ENCODE measurements around the gene UBALD2. TPM values are rescaled to one million over a fixed set of nuclear protein-coding genes. Genes with fewer than 3 reads are reported as not detected.

Gene UBALD2
- total RNA-seq, 1 donor from 2014 or later: 26.0 TPM

DNA sequence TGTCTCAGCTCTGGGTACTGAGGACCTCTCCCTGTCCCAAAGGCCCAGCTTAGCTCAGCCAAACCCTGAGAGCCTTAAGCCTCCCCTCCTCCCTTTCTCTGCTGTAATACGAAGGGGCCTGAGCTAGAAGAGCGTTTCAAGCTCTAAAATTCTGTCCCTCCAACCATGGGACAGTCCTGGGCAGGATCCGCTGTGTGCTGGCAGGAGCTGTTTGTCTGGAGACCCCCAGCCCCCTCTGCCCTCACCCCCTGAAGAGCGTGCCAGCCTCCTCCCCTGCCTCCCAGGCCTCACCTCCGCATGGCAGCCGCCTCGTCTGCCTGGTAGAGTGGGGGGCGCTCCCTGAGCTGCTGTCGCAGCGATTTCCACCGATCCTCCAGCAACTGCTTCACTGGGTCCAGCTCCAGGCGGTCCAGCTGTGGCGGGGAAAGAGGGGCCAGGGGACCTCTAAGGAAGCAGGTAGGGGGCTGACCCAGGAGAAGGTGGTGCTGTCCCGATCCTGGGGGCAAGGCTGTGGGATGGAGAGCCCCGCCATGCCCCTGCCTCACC lies 14.7 kb downstream of the UBALD2 start:
- Histone ChIP-seq H3K4me1 (peaks cover 20% of the 10 kb centered on the region), H3K4me3 (no peak overlapping the region), H3K36me3 (no peaks in the 10 kb centered on the region), H3K9me3 (replicated peaks) (no peaks in the 10 kb centered on the region), H3K27ac (replicated peaks) (no peak overlapping the region), H3K27me3 (ENCODE audit: low read depth) (no peaks in the 10 kb centered on the region)
- TF ChIP-seq, protein P1, sequence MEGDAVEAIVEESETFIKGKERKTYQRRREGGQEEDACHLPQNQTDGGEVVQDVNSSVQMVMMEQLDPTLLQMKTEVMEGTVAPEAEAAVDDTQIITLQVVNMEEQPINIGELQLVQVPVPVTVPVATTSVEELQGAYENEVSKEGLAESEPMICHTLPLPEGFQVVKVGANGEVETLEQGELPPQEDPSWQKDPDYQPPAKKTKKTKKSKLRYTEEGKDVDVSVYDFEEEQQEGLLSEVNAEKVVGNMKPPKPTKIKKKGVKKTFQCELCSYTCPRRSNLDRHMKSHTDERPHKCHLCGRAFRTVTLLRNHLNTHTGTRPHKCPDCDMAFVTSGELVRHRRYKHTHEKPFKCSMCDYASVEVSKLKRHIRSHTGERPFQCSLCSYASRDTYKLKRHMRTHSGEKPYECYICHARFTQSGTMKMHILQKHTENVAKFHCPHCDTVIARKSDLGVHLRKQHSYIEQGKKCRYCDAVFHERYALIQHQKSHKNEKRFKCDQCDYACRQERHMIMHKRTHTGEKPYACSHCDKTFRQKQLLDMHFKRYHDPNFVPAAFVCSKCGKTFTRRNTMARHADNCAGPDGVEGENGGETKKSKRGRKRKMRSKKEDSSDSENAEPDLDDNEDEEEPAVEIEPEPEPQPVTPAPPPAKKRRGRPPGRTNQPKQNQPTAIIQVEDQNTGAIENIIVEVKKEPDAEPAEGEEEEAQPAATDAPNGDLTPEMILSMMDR (IDR thresholded peaks at IDR 0.05; ENCODE audit: borderline replicate concordance): peak; percentile 6
- intact Hi-C loops (cut with micrococcal nuclease): loop anchor here (5.0 to 10.0 kb wide), 2 partner anchors 95 to 158 kb away; no protein-coding TSS in a partner anchor
- no peak for DNase-seq

GRCh38 chr17:76280650-76281049 lies 15.5 kb downstream of the UBALD2 start:
- Histone ChIP-seq H3K27me3 (ENCODE audit: low read depth) (no peaks in the 10 kb centered on the region), H3K9me3 (replicated peaks) (no peaks in the 10 kb centered on the region), H3K4me1 (peaks cover 20% of the 10 kb centered on the region), H3K4me3 (no peak overlapping the region), H3K36me3 (no peaks in the 10 kb centered on the region), H3K27ac (replicated peaks) (no peak overlapping the region)
- intact Hi-C loops (cut with micrococcal nuclease): no loop called here
- TF ChIP-seq, protein P1 (IDR thresholded peaks at IDR 0.05; ENCODE audit: borderline replicate concordance): no peak
- DNase-seq: no peak

DNA sequence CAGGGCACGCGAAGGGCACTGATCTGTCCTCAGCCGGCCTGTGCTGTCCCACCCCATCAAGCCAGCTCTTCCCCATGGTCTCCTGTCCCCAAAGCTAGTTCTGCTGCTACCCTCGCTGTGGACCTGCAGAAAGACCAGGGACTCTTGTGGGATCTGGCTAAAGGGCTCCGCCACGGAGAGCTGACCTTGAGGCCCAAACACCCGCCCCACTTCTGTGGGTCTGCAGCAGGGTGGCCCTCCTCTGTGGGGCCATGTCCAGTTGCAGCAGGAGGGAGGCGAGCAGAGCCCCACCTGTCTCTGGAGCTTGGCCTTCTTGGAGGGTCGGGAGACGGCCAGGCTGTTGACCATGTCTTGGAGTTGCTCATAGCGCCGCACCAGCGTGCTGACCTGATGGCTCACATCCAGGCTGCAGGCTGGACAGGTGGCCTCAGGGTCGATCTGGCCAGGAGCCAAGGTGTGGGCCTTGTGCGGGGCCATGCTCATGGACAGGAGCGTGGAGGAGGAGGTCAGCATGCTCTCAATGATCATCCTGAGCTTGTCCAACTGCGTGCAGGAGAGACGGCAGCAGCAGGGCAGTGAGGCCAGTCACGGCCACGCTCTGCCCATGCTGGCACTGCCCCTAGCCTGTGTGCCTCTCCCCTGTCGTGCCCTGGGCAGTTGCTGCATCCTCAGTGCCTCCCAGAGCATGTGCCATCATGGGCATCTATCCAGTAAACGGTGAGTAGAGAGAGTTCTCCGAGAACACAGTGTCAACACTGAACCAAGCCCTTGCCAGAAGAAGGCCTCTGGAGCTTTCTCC lies 16.6 kb downstream of the UBALD2 start:
- no peaks in the 10 kb centered on the region for H3K9me3 ChIP-seq (replicated peaks)
- no peaks in the 10 kb centered on the region for H3K27me3 ChIP-seq (ENCODE audit: low read depth)
- no peaks in the 10 kb centered on the region for H3K36me3 ChIP-seq
- DNase-seq: peak; percentile 37
- H3K4me3 ChIP-seq: no peak overlapping the region
- H3K4me1 ChIP-seq: peaks cover 20% of the 10 kb centered on the region
- intact Hi-C loops (cut with micrococcal nuclease): no loop called here
- TF ChIP-seq, protein P1 (IDR thresholded peaks at IDR 0.05; ENCODE audit: borderline replicate concordance): no peak
- H3K27ac ChIP-seq (replicated peaks): peak overlapping the region; percentile 48

- peaks cover 2% of the 10 kb centered on the region for H3K36me3 ChIP-seq
- no peaks in the 10 kb centered on the region for H3K27me3 ChIP-seq (ENCODE audit: low read depth)
- no peak overlapping the region for H3K27ac ChIP-seq (replicated peaks)
- TF ChIP-seq, protein P1 (IDR thresholded peaks at IDR 0.05; ENCODE audit: borderline replicate concordance): no peak
- no peaks in the 10 kb centered on the region for H3K9me3 ChIP-seq (replicated peaks)
- no peak for DNase-seq
- H3K4me1 ChIP-seq: peaks cover 26% of the 10 kb centered on the region
- no peak overlapping the region for H3K4me3 ChIP-seq
- intact Hi-C loops (cut with micrococcal nuclease): no loop called here
These were observed 27.4 kb downstream of the UBALD2 start for GRCh38 chr17:76292567-76292966.

- no peaks in the 10 kb centered on the region for H3K9me3 ChIP-seq (replicated peaks)
- no peak overlapping the region for H3K27ac ChIP-seq (replicated peaks)
- TF ChIP-seq, protein P1 (IDR thresholded peaks at IDR 0.05; ENCODE audit: borderline replicate concordance): no peak
- intact Hi-C loops (cut with micrococcal nuclease): no loop called here
- H3K36me3 ChIP-seq: peaks cover 2% of the 10 kb centered on the region
- H3K4me1 ChIP-seq: peaks cover 26% of the 10 kb centered on the region
- no peak overlapping the region for H3K4me3 ChIP-seq
- no peaks in the 10 kb centered on the region for H3K27me3 ChIP-seq (ENCODE audit: low read depth)
- no peak for DNase-seq
These were observed 28.0 kb downstream of the UBALD2 start for GRCh38 chr17:76293106-76293505.
